Stimulated activated CD8-positive, alpha-beta memory T cell treated with anti-CD3 and anti-CD28 coated beads, Interleukin-15, amount 100 ng/mL, for 48 hours (primary cell): ENCODE results near the gene UBE2J1.
"Not testable (repeated sequence)": the region's sequence is repeated elsewhere in the genome, so short reads cannot be mapped to it uniquely, and the experiment has no call there.

Source experiments
- DNase-seq, 2 donors: peaks; one replicate each; pipeline ENCODE4 v3.0.0-alpha.2; 2020; ENCODE audit warnings: low read depth in 2 of 2

The UBE2J1 gene, protein sequence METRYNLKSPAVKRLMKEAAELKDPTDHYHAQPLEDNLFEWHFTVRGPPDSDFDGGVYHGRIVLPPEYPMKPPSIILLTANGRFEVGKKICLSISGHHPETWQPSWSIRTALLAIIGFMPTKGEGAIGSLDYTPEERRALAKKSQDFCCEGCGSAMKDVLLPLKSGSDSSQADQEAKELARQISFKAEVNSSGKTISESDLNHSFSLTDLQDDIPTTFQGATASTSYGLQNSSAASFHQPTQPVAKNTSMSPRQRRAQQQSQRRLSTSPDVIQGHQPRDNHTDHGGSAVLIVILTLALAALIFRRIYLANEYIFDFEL

DNA sequence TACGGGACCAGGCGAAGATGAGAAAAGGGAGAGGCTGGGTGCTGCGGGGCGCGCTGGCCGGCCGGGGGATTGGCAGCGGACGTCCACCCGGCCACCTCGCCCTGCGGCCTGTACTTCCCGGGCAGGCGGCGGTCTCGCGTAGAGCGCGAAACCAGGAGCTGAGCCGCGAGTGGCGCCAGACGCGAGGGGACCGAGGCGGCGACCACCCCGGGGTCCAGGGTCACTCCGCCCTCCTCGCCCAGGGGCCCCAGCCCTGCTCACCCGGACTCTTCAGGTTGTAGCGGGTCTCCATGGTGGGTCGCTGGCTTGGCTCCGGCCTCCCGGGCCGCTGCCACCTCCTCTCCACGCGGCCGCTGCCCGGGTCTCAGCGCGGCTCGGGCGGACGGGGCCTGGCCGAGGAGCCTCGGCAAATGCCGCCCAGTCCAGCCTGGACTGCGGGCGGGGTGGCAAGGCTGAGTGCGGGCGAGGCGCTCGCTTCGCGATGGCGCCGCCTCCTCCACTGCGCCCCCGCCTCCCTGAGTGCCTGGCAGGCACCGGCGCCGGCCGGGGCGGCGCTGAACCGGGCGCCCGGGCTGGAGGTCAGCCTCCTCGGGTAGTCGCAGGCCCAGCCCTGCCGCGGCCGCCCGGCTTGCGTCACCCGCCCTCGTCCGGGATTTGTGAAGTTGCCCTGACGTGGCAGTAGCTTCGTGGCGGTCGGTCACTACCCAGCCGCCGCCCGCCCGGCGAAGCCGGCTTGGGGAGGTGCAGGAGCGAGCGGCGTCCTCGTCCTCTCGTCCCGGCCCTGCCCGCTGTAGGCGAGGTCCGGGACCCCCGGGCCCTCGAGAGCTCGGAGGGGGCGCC lies at the start of gene UBE2J1:
Gene UBE2J1, minus strand, starts transcription at position 445 of the 840 bp plus-strand sequence. Its CDS starts 153 bp downstream, at position 292.
- peak; percentile 73 for DNase-seq

DNA sequence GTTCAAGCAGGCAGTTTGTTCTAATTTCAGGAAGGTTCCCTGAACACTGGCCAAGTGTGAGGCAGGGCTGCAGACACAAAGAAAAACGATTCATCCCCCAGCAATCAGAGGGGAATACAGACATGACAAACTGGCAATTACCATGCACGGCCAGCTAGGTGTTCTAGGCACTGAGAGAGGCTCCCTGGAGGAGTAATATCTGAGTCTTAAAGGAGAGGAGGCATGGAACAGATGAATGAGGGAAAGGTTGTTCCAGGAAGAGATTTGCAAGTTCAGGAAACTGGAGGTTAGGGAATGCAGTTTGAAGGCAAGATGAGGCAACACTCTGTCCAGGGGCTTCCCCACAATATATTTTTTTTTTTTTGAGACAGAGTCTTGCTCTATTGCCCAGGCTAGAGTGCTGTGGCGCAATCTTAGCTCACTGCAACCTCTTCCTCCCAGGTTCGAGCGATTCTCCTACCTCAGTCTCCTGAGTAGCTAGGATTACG lies 48.4 kb upstream of the UBE2J1 start:
- no peak for DNase-seq

DNA sequence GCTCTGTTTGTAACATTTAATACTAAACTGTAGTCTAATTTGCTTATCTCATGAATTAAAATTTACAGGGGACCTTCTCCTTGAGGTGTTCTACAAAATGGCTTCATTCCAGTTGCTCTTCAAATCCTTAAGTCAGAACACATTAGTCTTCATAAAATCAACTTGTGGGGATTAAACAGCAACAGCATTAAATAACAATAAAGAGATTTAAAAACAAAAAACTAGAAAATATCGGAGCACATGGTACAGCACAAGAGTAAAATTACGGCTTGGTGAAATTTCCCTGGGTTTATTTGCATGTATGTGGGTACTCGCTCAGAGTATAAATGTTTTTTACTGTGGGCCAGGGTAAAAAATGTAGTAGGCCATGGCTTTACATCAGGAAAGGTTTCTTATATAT lies 47.5 kb upstream of the UBE2J1 start:
- DNase-seq = no peak

DNA sequence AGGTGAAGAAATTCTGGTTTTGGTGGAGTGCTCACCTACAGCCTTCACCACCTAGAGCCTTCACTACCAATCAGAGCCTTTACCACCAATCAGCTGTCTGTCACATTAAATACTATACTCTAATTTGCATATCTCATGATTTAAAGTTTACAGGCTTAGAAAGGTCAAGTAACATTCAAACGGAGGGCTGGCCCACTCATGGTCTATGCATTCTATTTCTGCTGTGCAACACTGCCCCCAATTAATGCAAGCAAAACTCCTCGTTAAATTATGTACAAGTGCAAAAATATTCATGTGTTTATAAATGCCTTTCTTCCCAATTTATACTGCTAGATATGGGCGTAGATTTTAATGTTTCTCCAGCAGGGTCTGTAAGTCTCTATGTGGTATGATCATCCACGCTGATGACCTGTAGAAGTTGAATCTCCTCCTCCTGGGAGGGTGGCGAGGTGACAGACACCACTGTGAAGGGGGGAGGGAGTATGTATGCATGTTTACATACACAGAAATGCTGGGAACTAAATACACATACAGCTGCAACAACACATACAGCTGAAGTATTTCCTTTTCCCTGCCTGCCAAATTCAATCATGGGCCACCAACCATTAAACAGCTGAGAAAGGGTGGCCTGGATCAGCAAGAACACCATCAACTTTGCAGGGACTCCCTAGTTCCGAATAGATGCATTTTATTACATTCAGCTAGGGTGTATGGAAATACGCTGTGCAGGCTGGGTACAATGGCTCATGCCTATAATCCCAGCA lies 46.4 kb upstream of the UBE2J1 start:
- no peak for DNase-seq

DNA sequence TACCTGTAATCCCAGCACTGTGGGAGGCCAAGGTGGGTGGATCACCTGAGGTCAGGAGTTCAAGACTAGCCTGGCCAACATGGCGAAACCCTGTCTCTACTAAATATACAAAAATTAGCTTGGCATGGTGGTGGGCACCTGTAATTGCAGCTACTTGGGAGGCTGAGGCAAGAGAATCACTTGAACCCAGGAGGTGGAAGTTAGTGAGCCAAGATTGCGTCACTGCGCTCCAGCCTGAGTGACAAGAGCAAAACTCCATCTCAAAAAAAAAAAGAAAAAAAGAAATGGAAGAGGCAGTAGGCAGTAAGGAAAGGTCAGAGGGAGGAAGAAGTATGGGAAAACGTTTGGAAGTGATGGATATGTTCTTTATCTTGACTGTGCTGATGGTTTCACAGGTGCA lies 45.4 kb upstream of the UBE2J1 start:
- not testable (repeated sequence) for DNase-seq

DNA sequence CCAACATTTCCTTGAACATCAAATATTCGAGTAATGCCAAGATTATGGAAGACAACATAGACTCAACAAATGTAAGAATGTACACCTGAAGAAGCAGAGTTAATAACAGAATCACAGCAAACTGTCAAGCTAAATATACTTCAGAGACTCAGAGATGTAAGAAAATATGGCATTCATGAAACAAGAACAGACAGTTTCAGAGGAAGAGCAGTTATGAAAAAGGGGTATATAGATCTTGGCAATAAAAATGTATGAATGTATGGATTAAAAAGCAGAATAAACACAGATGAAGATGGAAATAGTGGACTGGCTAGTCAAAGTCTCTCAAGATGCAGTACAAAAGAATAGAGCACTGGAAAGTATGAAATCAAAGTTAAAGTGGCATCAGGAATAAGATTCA lies 41.1 kb upstream of the UBE2J1 start:
- no peak for DNase-seq

DNA sequence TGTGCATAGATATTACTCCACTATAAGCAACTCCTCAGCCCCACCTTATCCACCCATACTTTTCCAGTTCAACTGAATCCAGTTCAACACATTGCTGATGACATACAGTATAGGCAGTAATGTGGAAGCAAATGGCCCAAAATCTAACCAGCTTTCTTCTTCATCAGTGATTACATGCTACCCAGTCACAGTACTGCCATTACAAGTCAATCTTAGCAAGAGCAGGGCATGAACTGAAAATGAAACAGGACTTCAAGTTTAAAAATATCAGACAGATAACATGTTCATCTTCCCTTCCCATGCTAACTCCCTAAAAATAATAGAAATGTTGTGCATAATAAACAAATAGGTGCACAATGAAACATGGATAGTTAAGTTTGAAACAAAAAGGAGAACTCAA lies 40.3 kb upstream of the UBE2J1 start:
- DNase-seq = no peak

DNA sequence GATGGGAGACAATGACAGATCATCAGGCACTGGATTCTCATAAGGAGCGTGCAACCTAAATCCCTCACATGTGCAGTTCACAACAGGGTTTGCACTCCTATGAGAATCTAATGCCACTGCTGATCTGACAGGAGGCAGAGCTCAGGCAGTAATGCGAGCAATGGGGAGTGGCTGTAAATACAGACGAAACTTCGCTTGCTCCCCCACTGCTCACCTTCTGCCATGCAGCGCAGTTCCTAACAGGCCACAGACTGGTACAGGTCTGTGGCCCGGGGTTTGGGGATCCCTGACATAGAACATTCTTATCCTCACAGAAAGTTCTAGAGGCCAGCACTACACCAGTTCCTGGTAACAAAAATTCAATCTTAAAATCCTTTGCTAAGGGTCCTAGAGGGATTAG lies 36.3 kb upstream of the UBE2J1 start:
- DNase-seq = no peak

DNA sequence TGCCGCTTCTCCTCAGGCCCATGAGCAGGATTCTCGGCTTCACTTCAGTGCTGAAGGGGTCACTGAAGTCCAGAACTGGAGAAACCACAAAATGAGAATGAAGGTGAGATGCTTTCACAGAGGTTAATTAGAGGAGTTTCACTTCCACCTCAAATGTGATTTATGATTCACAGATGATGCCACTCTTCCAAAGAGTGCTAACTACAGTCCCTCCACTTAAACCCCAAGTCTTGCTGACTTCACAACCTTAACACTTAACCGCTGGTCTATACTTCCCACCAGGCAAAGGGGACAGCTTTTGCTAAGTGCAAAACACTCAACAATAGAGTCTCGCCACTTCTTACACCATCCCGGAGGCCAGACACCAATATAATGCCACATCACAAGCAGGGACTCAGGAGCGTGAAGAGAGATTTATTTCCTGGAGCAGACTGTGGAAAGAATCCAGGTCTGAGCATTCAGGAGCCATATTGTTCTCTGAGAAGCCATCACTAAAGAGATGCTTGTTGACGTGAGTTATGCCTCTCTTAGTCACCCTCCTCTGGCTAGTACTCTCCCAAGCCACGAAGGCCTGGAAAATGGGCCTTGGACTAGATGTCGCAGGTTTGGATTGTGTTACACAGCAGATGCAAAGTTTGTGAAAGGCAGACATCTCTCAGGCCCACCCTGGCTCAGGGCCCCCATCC lies 35.1 kb upstream of the UBE2J1 start:
- no peak for DNase-seq

DNA sequence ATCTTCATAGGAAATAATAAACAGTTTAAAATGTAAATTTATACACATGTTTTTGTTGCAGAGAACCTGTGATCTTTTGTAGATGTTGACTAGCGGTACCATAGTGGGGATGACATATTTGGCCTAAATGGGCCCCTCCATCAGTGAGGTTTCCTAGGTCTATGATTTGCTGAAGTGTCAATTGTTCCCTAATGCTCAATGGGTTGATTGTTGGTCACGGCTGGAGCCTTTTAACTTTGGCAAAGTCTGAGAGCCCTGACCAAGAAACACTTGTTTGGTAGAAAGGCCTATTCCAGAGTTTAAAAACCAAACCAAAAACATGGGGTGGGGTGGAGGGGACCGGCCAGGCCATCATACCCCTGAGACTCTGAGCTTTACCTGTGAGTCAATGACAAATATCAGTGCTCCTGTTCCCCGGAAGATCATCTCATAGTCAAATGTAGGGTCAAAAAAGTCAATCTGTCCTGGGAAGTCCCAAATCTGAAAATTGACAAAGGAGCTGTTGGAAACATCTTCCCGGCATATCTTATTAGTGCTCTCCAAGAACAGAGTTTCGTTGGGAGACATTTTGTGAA lies 34.5 kb upstream of the UBE2J1 start:
- DNase-seq = no peak

DNA sequence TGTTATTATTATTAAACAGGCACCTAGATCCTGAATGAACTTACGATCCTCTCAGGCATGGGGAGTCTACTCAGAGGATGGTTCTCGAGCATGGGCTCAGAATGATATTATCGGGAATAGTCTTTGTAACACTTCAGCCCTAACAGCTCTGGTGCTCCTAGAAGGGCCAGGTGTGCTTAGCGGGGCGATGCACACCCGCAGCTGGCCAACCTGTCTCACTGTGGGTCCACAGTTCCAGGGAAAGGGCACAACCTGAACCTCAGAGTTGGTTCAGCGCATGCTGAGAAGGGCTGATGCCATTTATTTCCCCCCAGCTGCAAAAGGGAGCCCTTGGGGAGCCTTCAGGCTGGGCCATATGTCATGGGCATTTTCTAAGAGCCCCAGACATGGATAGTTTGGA lies 33.3 kb upstream of the UBE2J1 start:
- no peak for DNase-seq

DNA sequence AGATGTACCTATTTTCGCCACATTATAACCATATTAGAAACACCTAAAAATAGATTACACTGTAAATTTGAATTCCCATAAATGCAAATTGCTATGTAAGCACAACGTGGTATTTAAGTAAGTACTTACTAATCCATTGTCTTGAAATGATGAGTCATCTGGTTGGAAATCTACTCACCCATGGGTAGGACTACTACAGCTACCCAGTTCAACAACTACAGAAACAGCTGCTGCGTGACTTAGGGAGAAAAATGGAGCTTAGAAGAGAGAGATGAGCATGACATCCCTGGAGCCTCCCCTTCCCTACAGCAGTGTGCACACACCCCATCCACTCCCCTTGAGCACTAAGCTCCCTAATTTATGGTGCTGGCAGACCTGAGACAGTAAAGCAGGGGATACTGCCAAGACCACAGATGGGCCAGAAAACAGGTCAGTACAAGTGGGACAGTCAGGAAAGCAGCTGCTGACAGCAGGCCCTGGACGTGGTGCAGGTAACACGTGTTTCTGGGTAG lies 32.7 kb upstream of the UBE2J1 start:
- no peak for DNase-seq

DNA sequence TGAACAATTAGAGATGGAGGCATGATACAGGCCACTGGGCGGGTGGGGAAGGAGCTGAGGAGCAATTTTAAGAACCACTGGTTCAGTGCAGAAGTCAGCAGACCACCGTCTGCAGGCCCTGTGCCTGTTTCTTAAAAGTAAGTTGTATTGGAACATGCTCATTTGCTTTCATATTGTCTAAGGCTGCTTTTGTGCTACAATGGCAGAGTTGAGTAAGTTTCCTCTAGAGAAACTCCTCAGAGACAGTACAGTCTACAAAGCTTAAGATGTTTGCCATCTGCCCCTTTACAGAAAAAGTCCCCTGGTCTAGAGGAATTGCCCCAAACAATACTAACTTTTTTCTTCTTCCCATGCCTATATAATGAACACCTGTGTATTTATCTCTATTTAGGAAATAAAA lies 28.5 kb upstream of the UBE2J1 start:
- DNase-seq = no peak

DNA sequence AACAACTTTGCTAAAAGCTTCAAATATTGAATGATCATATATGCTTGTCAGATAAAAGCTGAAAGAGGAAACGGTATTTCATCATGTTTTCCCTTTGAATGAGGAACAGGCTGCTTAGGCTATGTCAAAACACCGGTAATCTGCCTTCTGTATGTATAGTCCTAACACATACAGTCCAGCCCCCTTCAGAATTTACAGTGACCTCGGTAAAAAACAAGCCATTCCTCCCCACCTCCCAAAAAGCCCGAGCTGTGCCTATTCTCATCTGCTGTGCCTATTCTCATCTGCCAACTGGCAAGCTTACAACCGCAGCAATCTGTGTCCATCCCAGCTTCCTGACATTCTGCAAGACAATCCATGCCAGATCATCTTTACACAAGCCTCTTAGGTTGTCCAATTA lies 26.8 kb upstream of the UBE2J1 start:
- no peak for DNase-seq

DNA sequence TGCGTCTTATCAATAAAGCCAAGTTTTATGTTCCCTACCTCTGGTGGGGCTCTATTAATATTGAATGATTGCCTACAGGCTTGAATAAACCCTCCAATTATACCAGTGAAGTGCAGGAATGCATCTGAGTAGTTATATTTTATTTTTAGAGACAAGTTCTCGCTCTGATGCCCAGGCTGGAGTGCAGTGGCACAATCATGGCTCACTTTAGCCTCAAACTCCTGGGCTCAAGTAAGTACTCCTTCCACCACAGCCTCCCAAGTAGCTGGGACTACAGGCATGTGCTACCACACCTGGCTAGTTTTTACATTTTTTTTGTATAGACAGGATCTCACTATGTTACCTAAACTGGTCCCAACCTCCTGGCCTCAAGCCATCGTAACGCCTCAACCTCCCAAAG lies 26.1 kb upstream of the UBE2J1 start:
- DNase-seq = no peak

DNA sequence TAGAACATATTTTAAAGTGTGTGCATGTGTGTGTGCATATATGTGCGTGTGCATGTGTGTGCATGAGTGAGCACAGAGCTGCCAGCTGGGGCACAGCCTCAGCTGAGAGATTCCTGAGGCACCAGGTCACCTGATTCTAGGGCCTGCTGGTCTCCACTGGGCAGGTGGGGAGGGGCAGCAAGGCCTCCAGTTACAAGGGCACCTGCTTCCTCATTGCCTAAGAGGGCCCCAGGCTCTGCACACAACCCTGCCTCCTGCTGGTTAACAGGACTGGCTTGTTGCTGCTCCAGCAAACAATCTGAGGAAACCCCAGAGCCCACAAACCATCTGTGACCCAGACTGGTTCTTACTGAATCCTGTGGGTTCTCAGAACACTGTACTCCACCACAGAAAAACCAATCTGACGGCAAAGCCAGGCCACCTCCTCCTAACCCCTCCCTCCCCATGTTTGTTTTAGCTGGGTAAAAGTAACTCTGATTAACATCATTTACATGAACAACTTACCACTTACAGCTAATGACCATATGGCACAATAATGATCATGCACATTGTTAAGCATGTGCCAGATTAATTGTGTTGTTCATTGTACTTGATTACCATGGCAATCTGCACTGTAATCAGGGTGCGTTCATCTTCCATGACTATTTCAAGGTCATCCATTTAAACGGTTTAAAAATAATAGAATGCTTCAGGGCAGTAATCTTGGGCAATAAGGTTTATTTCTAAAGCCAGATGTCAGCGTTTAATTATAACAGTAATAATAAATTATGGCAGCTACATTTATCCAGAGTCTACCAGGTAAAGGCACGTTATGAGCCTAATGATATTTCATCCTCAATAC lies 23.1 kb upstream of the UBE2J1 start:
- peak; percentile 59 for DNase-seq

DNA sequence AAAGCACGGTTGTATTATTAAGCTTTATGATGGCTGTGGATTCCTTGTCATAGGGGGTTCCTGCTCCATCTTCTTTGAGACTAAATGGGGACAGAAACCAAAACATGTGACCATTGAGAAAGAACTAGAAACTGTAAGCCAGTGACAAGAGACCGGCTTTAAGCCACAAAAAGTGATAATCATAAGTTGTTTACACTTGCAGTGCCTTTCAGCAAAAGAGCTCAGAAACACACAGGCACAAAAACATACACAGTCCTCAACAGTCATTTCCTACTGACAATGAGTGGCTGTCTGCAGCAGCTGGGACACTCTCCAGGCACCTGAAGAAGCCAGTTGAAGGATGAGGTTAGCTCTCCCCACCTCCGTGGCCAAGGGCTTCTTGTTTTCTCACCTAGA lies 20.0 kb upstream of the UBE2J1 start:
- no peak for DNase-seq

DNA sequence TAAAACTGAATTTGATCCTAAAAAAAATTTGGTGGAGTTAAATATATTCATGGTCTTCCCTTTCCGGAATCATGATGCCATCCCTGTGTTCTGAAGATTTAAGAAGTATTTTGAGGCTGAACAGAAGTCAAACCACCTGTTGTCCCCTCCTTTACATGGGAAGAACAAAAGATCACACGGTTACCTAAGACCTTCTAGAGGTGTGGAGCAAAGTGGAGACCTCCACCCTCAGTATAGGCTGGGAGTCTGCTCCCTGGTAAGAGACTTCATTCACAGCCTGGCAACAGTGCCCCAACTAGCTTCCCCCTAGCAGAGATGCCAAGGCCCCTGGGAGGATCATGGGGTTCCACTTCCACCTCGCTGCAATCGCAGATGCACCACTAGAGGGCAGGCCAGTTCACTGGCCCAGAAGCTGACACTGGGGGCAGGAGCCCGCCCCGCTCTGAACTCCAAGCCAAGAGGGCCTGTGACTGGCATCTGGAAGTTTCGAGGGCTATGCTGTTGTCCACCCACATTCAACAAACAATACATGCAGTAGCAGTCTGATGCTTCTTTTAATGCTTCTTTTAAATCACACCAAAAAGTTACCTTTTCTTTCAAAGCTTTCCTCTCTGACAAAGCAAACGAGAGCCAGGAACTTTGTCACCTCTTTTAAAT lies 19.5 kb upstream of the UBE2J1 start:
- DNase-seq = peak; percentile 57 to 61

DNA sequence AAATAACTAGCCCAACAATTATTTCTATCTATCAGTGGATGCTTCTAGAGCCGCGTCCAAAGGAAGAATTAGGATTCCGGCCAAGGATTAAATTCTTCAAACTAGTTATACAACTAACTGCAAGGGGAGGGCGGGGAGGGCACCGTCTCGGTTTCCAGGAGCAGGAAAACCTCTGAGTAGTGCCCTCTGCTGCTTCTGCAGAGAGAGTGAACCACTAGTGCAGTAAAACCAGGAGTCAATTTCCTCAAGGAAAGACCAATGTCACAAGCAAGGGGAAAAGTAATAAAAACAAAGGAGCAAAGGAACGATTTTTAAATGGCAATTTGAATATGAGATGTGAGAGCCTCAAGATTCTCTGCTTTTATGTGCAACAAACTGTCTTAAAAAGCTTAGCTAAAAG lies 16.5 kb upstream of the UBE2J1 start:
- no peak for DNase-seq

DNA sequence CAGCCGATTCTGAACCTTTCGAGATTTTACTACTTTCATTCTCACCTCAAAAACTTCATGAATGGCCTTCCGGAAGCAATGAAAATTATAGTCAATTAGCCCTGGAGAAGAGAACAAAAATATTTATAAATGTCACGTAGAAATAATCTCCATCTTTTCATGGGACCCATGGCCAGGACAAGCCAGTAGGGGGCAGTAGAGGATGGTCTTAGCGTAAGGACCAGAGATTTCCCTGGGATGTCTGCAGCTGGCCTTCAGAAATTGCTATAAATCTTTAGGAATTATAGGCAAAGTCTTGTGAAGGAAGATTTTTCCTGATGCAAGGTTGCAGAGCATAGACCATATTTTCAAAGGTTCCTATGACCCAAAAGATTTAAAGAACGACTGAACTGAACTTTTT lies 15.6 kb upstream of the UBE2J1 start:
- no peak for DNase-seq
